GM19395 (cell line): ENCODE measurements around the gene OR1N2.
"Not testable (repeated sequence)": the region's sequence is repeated elsewhere in the genome, so short reads cannot be mapped to it uniquely, and the experiment has no call there.

Experiments used
- ATAC-seq: cut with Tn5 transposase; IDR thresholded peaks from one replicate; pipeline ENCODE4 v1.9.1; 2021; ENCODE audit warnings: mild to moderate bottlenecking, moderate library complexity; ENCODE audit not compliant: unreplicated experiment

OR1N2 gene

GRCh38 chr9:122552812-122553211 is at the start of gene OR1N2:
TSS of gene OR1N2 (plus strand) at chr9:122553112. CDS start at chr9:122553212, 100 bp downstream.
- ATAC-seq = no peak

- ATAC-seq = no peak
These were observed 45.9 kb upstream of the OR1N2 start for GRCh38 chr9:122506964-122507363.

GRCh38 chr9:122510502-122510901 is 42.4 kb upstream of the OR1N2 start, which contains the start of gene OR1J2:
TSS of gene OR1J2 (plus strand) at chr9:122510802. CDS start at chr9:122510802, 0 bp downstream.
- no peak for ATAC-seq

GRCh38 chr9:122518226-122518625 is 34.7 kb upstream of the OR1N2 start:
- ATAC-seq = no peak

GRCh38 chr9:122518841-122519240 is 34.1 kb upstream of the OR1N2 start, which contains the start of gene OR1J4:
TSS of gene OR1J4 (plus strand) at chr9:122519141. CDS start at chr9:122519141, 0 bp downstream.
- no peak for ATAC-seq

GRCh38 chr9:122519376-122519775 is 33.5 kb upstream of the OR1N2 start:
- ATAC-seq = no peak

- no peak for ATAC-seq
These were observed 26.3 kb upstream of the OR1N2 start for GRCh38 chr9:122526602-122527001.

GRCh38 chr9:122527193-122527592 is 25.7 kb upstream of the OR1N2 start, which contains the start of gene OR1N1:
TSS of gene OR1N1 (minus strand) at chr9:122527293. CDS start at chr9:122527293, 0 bp downstream.
- ATAC-seq = no peak

GRCh38 chr9:122531157-122531556 is 21.8 kb upstream of the OR1N2 start:
- ATAC-seq = not testable (repeated sequence)

- no peak for ATAC-seq
These were observed 16.8 kb upstream of the OR1N2 start for GRCh38 chr9:122536134-122536533.

GRCh38 chr9:122537066-122537465 is 15.8 kb upstream of the OR1N2 start:
- ATAC-seq = not testable (repeated sequence)

- ATAC-seq = no peak
These were observed 14.2 kb upstream of the OR1N2 start for GRCh38 chr9:122538757-122539156.

GRCh38 chr9:122546196-122546595 is 6.7 kb upstream of the OR1N2 start:
- ATAC-seq = no peak

- no peak for ATAC-seq
These were observed 1.5 kb upstream of the OR1N2 start for GRCh38 chr9:122551371-122551770.

- ATAC-seq = no peak
These were observed 8.5 kb downstream of the OR1N2 start for GRCh38 chr9:122561446-122561845.

- ATAC-seq = no peak
These were observed 9.3 kb downstream of the OR1N2 start for GRCh38 chr9:122562134-122562760.

GRCh38 chr9:122567901-122568300 is 15.0 kb downstream of the OR1N2 start:
- ATAC-seq = no peak

GRCh38 chr9:122572456-122572855 is 19.5 kb downstream of the OR1N2 start:
- no peak for ATAC-seq

- ATAC-seq = no peak
These were observed 27.0 kb downstream of the OR1N2 start for GRCh38 chr9:122579874-122580273.

GRCh38 chr9:122580360-122580759 is 27.4 kb downstream of the OR1N2 start:
- ATAC-seq = no peak

- ATAC-seq = not testable (repeated sequence)
These were observed 30.4 kb downstream of the OR1N2 start, which contains the start of gene OR1L8 for GRCh38 chr9:122583284-122583683. TSS of gene OR1L8 (minus strand) at chr9:122583384. CDS start at chr9:122568477, 14,907 bp downstream.
